HFFc6 (cell line): ENCODE results near the gene BCL2. TPM values are rescaled to one million over a fixed set of nuclear protein-coding genes. Genes with fewer than 3 reads are reported as not detected.

Source experiments
- DNase-seq: peaks from one replicate; pipeline ENCODE4 v3.0.0-alpha.2; 2018
- H3K27ac Mint-ChIP-seq: 2 replicates; pipeline ENCODE4 v1.8.0; 2020; ENCODE audit warnings: mild to moderate bottlenecking, mixed read lengths
- H3K27me3 Mint-ChIP-seq: 2 replicates; pipeline ENCODE4 v1.8.0; 2021; ENCODE audit warnings: mild to moderate bottlenecking, moderate library complexity, mixed read lengths; ENCODE audit not compliant: insufficient read depth
- H3K36me3 Mint-ChIP-seq: 2 replicates; pipeline ENCODE4 v1.8.0; 2021; ENCODE audit warnings: low read depth, mixed read lengths
- H3K4me1 Mint-ChIP-seq: 2 replicates; pipeline ENCODE4 v1.8.0; 2020; ENCODE audit warnings: low read depth, mixed read lengths
- H3K4me3 Mint-ChIP-seq: 2 replicates; pipeline ENCODE4 v1.8.0; 2020; ENCODE audit warnings: mild to moderate bottlenecking, moderate library complexity, mixed read lengths
- H3K9me3 Mint-ChIP-seq: 2 replicates; pipeline ENCODE4 v1.8.0; 2020; ENCODE audit warnings: mild to moderate bottlenecking, mixed read lengths
- total RNA-seq, 6 experiments: library from RNA; stranded (reverse); fragmentation: NEBNext Ultra II Directional; extraction: Animal tissue kit (Norgen Biotek cat#: 25700); gene quantifications; 2 replicates in 1 of 6; 3 replicates in 5 of 6; pipeline ENCODE4 v1.2.3, GENCODE V29; 2021
- TF ChIP-seq, protein P1 (sequence below): fragments of 200-600 bp; sonication (generic); IDR thresholded peaks from 2 replicates; pipeline ENCODE4 v1.5.0; 2021; ENCODE audit warnings: antibody characterized with exemption, mild to moderate bottlenecking

Gene BCL2
- total RNA-seq, 6 experiments from 2014 or later: 0.17 to 1.1 (median 0.95) TPM

DNA sequence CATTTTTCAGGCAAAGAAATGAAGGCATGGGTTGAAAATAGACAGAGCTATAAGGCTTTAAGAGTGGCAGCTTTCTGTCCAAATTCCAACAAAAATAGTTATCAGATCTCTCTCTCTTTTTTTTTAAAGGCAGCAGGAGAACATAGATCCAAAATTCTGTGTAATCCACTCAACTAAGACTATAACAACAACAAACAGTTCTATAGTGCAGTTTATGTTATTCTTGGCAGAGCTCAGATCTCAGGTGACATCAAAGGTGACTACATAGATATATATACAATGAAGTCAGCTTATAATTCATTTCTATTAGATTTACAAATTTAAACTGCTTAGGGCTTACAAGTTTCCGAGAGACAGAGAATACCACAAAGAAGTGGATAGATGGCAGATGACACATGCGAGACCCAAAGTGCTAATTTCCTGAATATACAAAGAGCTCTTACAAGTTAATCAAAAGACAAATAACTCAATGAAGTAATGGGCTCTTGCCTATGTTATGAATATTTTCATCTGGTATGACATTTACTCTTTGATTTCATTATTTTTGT lies 223.2 kb downstream of the BCL2 start:
- no peak overlapping the region for H3K27ac Mint-ChIP-seq
- H3K27me3 Mint-ChIP-seq: peaks cover 41% of the 10 kb centered on the region
- no peak overlapping the region for H3K4me3 Mint-ChIP-seq
- no peak for DNase-seq
- H3K9me3 Mint-ChIP-seq: no peaks in the 10 kb centered on the region
- TF ChIP-seq, protein P1, sequence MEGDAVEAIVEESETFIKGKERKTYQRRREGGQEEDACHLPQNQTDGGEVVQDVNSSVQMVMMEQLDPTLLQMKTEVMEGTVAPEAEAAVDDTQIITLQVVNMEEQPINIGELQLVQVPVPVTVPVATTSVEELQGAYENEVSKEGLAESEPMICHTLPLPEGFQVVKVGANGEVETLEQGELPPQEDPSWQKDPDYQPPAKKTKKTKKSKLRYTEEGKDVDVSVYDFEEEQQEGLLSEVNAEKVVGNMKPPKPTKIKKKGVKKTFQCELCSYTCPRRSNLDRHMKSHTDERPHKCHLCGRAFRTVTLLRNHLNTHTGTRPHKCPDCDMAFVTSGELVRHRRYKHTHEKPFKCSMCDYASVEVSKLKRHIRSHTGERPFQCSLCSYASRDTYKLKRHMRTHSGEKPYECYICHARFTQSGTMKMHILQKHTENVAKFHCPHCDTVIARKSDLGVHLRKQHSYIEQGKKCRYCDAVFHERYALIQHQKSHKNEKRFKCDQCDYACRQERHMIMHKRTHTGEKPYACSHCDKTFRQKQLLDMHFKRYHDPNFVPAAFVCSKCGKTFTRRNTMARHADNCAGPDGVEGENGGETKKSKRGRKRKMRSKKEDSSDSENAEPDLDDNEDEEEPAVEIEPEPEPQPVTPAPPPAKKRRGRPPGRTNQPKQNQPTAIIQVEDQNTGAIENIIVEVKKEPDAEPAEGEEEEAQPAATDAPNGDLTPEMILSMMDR: no peak
- no peaks in the 10 kb centered on the region for H3K36me3 Mint-ChIP-seq
- H3K4me1 Mint-ChIP-seq: no peaks in the 10 kb centered on the region

DNA sequence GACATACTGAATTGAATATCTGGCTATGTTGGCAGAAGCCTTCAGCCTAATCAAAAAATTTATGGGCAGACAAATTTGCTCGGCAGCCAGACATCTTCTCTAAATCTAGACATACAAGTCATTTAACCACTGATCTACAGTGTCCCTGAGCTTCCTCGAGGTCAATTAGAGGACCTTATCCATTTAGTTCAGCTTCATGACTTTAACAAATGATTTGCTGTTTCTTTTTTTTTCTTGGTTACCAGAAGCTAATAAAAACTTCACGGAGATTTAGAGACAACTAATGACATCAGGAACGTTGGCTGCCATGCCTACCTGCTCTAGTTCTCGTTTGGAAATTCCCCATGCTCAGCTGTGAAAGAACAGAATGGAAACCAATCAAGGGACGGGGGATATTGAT lies 223.8 kb downstream of the BCL2 start:
- no peaks in the 10 kb centered on the region for H3K36me3 Mint-ChIP-seq
- H3K27me3 Mint-ChIP-seq: peaks cover 39% of the 10 kb centered on the region
- DNase-seq: no peak
- no peaks in the 10 kb centered on the region for H3K9me3 Mint-ChIP-seq
- H3K4me1 Mint-ChIP-seq: no peaks in the 10 kb centered on the region
- TF ChIP-seq, protein P1: no peak
- no peak overlapping the region for H3K27ac Mint-ChIP-seq
- H3K4me3 Mint-ChIP-seq: no peak overlapping the region

DNA sequence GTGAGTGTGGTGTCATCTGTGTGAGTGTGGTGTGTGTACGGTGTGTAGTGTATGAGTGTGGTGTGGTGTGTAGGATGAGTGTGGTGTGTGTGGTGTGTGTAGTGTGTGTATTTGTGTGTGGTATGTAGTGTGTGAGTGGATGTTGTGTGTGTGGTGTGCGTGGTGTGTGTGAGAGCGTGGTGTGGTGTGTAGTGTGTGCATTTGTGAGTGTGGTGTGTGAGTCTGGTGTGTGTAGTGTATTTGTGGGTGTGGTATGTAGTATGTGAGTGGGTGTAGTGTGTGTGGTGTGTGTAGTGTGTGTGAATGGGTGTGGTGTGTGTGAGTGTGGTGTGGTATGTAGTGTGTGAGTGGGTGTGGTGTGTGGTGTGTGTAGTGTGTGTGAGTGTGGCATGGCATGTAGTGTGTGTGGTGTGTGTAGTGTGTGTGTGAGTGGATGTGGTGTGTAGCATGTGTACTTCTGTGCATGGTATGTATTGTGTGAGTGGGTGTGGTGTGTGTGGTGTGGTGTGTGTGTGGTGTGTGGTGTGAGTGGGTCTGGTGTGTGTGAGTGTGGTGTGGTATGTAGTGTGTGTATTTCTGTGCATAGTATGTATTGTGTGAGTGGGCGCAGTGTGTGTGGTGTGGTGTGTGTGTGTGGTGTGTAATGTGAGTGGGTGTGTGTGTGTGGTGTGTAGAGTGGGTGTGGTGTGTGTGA lies 227.8 kb downstream of the BCL2 start:
- no peaks in the 10 kb centered on the region for H3K9me3 Mint-ChIP-seq

DNA sequence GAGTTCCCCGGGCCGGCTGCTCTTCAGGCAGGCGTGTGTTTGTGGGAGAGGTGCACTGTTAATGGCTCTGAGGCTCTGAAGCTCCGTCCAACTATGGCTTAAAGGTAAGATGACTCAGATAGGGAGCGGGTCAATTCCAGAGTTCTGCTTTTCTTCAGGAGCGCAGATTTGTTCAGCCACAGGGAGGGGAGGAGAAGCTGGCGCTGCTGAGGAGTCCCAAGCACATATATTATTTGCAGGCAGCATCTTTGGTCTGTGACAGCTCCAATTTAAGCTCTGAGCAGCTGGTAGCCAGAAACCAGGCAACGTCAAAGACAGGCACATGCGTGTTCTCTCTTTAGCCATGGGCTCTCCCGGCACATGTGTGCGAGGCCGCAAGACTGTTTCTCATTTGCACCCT lies 229.2 kb downstream of the BCL2 start:
- no peak for DNase-seq
- Mint-ChIP-seq H3K4me3 (no peak overlapping the region), H3K9me3 (no peaks in the 10 kb centered on the region), H3K4me1 (no peaks in the 10 kb centered on the region), H3K27me3 (peaks cover 39% of the 10 kb centered on the region), H3K36me3 (no peaks in the 10 kb centered on the region), H3K27ac (no peak overlapping the region)
- TF ChIP-seq, protein P1: no peak

More for the DNA sequence above, 227.8 kb downstream of the BCL2 start:
- H3K27ac Mint-ChIP-seq: no peak overlapping the region
- no peaks in the 10 kb centered on the region for H3K36me3 Mint-ChIP-seq
- H3K27me3 Mint-ChIP-seq: peaks cover 46% of the 10 kb centered on the region
- DNase-seq: no peak
- no peaks in the 10 kb centered on the region for H3K4me1 Mint-ChIP-seq
- TF ChIP-seq, protein P1: no peak
- H3K4me3 Mint-ChIP-seq: no peak overlapping the region

DNA sequence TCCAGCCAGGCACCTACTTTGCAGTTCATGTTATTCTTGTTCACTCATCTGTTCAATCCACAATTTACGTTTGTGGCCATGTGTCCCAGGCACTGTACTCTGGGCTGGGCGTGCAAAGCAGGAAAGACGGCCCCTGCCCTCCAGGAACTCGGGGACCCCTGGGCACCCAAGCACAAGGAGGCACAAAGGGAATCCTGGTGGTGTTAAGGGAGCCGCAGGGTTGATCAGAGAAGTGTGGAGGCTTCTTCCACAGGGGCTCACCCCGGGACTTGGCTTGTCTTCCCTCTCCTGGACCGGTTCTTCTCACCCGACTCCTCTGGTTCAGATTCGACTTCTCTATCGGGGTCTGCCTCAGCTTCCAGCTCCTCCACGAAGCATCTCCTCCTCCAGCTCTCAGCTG lies 230.5 kb downstream of the BCL2 start:
- Mint-ChIP-seq H3K9me3 (no peaks in the 10 kb centered on the region), H3K27me3 (peaks cover 35% of the 10 kb centered on the region), H3K4me1 (no peaks in the 10 kb centered on the region), H3K4me3 (no peak overlapping the region), H3K27ac (no peak overlapping the region), H3K36me3 (no peaks in the 10 kb centered on the region)
- TF ChIP-seq, protein P1: no peak
- DNase-seq: no peak
